T-cell (primary cell): ENCODE measurements around the gene SCN1A. TPM values are rescaled to one million over a fixed set of nuclear protein-coding genes. Genes with fewer than 3 reads are reported as not detected.
"Not testable (repeated sequence)": the region's sequence is repeated elsewhere in the genome, so short reads cannot be mapped to it uniquely, and the experiment has no call there.

ENCODE experiments used
- ATAC-seq, 4 experiments: fragments of 200-7000 bp in 3 of 4; fragments of 150-1000 bp in 1 of 4; cut with Tn5 transposase; replicated peaks in 1 of 4; 1 replicate in 3 of 4; 2 replicates in 1 of 4; pipeline ENCODE4 v1.10.0; 2021; ENCODE audit warnings: moderate library complexity in 3 of 4, mild to moderate bottlenecking in 2 of 4, moderate number of reproducible peaks in 1 of 4
- CTCF ChIA-PET, 2 donors: fragments of 300-600 bp; sonication (Branson Sonifier 250); formaldehyde crosslinking; loops; one replicate each; lab custom pipeline; 2022; ENCODE audit warnings: antibody characterized with exemption in 2 of 2; lab: Charles Lee
- POLR2A ChIA-PET, 2 donors: fragments of 300-600 bp; sonication (Branson Sonifier 250); formaldehyde crosslinking; loops; one replicate each; lab custom pipeline; 2022; ENCODE audit warnings: antibody characterized with exemption in 2 of 2; lab: Charles Lee
- DNase-seq, 35 experiments: peaks; one replicate each; pipeline versions ENCODE4 v3.0.0 to v3.0.0-alpha.2; 2013 to 2023
- H3K27ac ChIP-seq: one replicate; pipeline ENCODE4 v1.5.1; 2013; ENCODE audit warnings: low read length
- H3K27me3 ChIP-seq, 2 experiments: replicated peaks in 1 of 2; 1 replicate in 1 of 2; 2 replicates in 1 of 2; pipeline versions ENCODE4 v1.6.1 to v1.7.0; 2013; ENCODE audit warnings: low read length in 1 of 2, mixed read lengths in 1 of 2; ENCODE audit not compliant: control insufficient read depth in 2 of 2, insufficient read depth in 2 of 2; ENCODE audit errors: extremely low read depth in 1 of 2
- H3K36me3 ChIP-seq, 2 donors: 1 replicate in 1 of 2; 2 replicates in 1 of 2; pipeline versions ENCODE4 v1.6.1 to v1.7.0; 2013; ENCODE audit warnings: low read length in 1 of 2; ENCODE audit not compliant: control insufficient read depth in 2 of 2, insufficient read depth in 1 of 2; ENCODE audit errors: extremely low read depth in 1 of 2
- H3K4me1 ChIP-seq, 2 experiments: 1 replicate in 1 of 2; 2 replicates in 1 of 2; pipeline versions ENCODE4 v1.6.1 to v1.7.0; 2013; ENCODE audit warnings: low read length in 2 of 2, mixed read lengths in 1 of 2; ENCODE audit not compliant: insufficient read depth in 2 of 2, control insufficient read depth in 1 of 2; ENCODE audit errors: extremely low read depth in 1 of 2
- H3K4me3 ChIP-seq, 2 donors: 1 replicate in 1 of 2; 2 replicates in 1 of 2; pipeline versions ENCODE4 v1.5.1 to v1.7.0; 2013; ENCODE audit warnings: mild to moderate bottlenecking in 2 of 2, low read length in 1 of 2, moderate library complexity in 1 of 2; ENCODE audit not compliant: control insufficient read depth in 1 of 2; ENCODE audit errors: extremely low read depth in 1 of 2
- H3K9me3 ChIP-seq: 2 replicates; pipeline ENCODE4 v1.7.0; 2013
- H3K27ac Mint-ChIP-seq, 2 donors: one replicate each; pipeline ENCODE4 v1.8.0; 2020 to 2021; ENCODE audit warnings: mild to moderate bottlenecking in 2 of 2, mixed read lengths in 2 of 2
- H3K27me3 Mint-ChIP-seq, 2 donors: one replicate each; pipeline ENCODE4 v1.8.0; 2021 to 2022; ENCODE audit warnings: mixed read lengths in 2 of 2
- H3K36me3 Mint-ChIP-seq: one replicate; pipeline ENCODE4 v1.8.0; 2021; ENCODE audit warnings: mixed read lengths
- H3K4me1 Mint-ChIP-seq, 3 donors: one replicate each; pipeline ENCODE4 v1.8.0; 2020 to 2022; ENCODE audit warnings: mixed read lengths in 3 of 3, mild to moderate bottlenecking in 1 of 3
- H3K4me3 Mint-ChIP-seq, 3 donors: one replicate each; pipeline ENCODE4 v1.8.0; 2020 to 2022; ENCODE audit warnings: mild to moderate bottlenecking in 3 of 3, mixed read lengths in 3 of 3, moderate library complexity in 3 of 3
- H3K9me3 Mint-ChIP-seq, 3 donors: one replicate each; pipeline ENCODE4 v1.8.0; 2020 to 2022; ENCODE audit warnings: mixed read lengths in 3 of 3
- WGBS: methylation state at CpG from one replicate; pipeline ENCODE4 v1.1.5; 2013; ENCODE audit warnings: missing lambda C conversion rate; ENCODE audit not compliant: insufficient coverage; 5-methylcytosine and 5-hydroxymethylcytosine counted together
- total RNA-seq, 35 experiments: library from RNA in 6 of 35; stranded (reverse) in 6 of 35; fragments of 120-200 nt in 1 of 35; gene quantifications; one replicate each; pipeline versions ENCODE4 v1.2.1 to v1.2.4 and lab custom pipeline; 2013 to 2026

Gene SCN1A
- total RNA-seq, 5 donors from 2014 or later (not counting 1 experiment from before 2014, with no cell fraction given) = not detected

DNA sequence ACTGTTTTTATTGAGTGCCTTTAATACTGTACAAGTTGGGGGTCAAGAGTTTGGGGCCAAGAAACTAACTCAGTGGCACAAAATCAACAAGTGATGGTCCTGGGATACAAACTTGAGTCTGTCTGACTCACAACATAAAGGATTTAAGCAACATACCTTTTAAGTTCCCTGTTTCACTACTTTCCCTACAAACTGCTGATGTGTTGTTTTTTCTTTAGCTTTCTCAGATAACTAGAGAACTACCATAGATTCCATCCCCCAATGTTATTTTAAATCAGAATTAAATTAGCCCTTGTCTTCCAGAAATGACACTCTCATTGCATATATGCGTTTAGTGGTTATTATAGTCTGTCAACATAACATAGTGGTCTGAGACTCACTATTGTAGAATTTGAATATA is 116.2 kb downstream of the SCN1A start:
- H3K27me3 ChIP-seq = no peaks in the 10 kb centered on the region
- H3K27ac ChIP-seq = no peak overlapping the region
- H3K27me3 Mint-ChIP-seq = peaks cover 2 to 5% of the 10 kb centered on the region in 2 donors
- H3K9me3 ChIP-seq = no peaks in the 10 kb centered on the region
- no CpG with 5 or more reads among the region's 1 CpG for WGBS
- H3K27ac Mint-ChIP-seq = no peak overlapping the region
- H3K4me1 Mint-ChIP-seq = no peaks in the 10 kb centered on the region
- ChIA-PET POLR2A (no interaction called here), CTCF (interaction anchor here in 1 of 2 donors (0.5 kb wide), 1 partner anchor 28 kb away, joined by 3 read pairs; no protein-coding TSS in a partner anchor)
- H3K4me3 Mint-ChIP-seq = no peak overlapping the region
- no peaks in the 10 kb centered on the region for H3K36me3 ChIP-seq
- ATAC-seq (no peak), DNase-seq (no peak)
- H3K4me1 ChIP-seq = no peaks in the 10 kb centered on the region
- no peak overlapping the region for H3K4me3 ChIP-seq
- H3K9me3 Mint-ChIP-seq = no peaks in the 10 kb centered on the region
- no peaks in the 10 kb centered on the region for H3K36me3 Mint-ChIP-seq

GRCh38 chr2:166000401-166000800 is 127.4 kb downstream of the SCN1A start:
- H3K4me3 ChIP-seq = no peak overlapping the region
- ChIA-PET CTCF (no interaction called here), POLR2A (interaction anchor here in 1 of 2 donors (0.7 kb wide), 1 partner anchor 931 kb away, joined by 10 read pairs; no protein-coding TSS in a partner anchor)
- H3K4me1 ChIP-seq = no peaks in the 10 kb centered on the region
- Mint-ChIP-seq H3K27ac (no peak overlapping the region), H3K36me3 (no peaks in the 10 kb centered on the region), H3K4me1 (no peaks in the 10 kb centered on the region), H3K9me3 (no peaks in the 10 kb centered on the region), H3K4me3 (no peak overlapping the region), H3K27me3 (peaks cover 4 to 17% of the 10 kb centered on the region in 2 donors)
- H3K36me3 ChIP-seq = no peaks in the 10 kb centered on the region
- 100% methylated on average over 2 of the region's 2 CpGs for WGBS
- ATAC-seq = no peak
- DNase-seq = no peak
- no peak overlapping the region for H3K27ac ChIP-seq
- H3K9me3 ChIP-seq = no peaks in the 10 kb centered on the region
- no peaks in the 10 kb centered on the region for H3K27me3 ChIP-seq

DNA sequence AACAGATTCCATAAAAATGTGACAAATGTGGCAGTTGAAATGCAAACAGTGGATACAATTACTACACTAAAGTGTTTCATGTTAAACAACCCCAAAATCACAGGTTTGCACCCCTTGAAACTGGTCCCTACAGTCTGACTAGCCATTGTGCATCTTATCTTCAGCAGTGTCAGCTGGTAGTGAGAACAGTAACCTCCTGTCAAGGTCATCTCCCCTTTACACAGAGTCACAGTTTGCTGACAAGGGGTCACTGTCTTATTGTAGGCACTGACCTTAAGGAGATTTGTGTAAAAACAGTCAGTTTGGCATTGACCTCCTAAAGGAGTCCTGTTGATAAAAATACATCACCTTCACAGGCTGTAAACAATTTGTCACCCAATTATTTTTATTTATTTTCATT is 137.0 kb downstream of the SCN1A start:
- CTCF ChIA-PET = no interaction called here
- H3K27ac Mint-ChIP-seq = no peak overlapping the region
- no peaks in the 10 kb centered on the region for H3K4me1 ChIP-seq

GRCh38 chr2:165989851-165990250 is 138.0 kb downstream of the SCN1A start:
- Mint-ChIP-seq H3K4me1 (no peaks in the 10 kb centered on the region), H3K36me3 (no peaks in the 10 kb centered on the region), H3K9me3 (no peaks in the 10 kb centered on the region), H3K27me3 (peaks cover 15 to 20% of the 10 kb centered on the region in 2 donors), H3K4me3 (no peak overlapping the region), H3K27ac (no peak overlapping the region)
- no peak overlapping the region for H3K4me3 ChIP-seq
- H3K4me1 ChIP-seq = no peaks in the 10 kb centered on the region
- no peaks in the 10 kb centered on the region for H3K9me3 ChIP-seq
- no peaks in the 10 kb centered on the region for H3K36me3 ChIP-seq
- ATAC-seq = no peak
- DNase-seq = no peak
- ChIA-PET CTCF (no interaction called here), POLR2A (no interaction called here)
- H3K27me3 ChIP-seq = no peaks in the 10 kb centered on the region
- no CpG with 5 or more reads among the region's 1 CpG for WGBS
- no peak overlapping the region for H3K27ac ChIP-seq

More for the DNA sequence above, 137.0 kb downstream of the SCN1A start:
- Histone ChIP-seq H3K4me3 (no peak overlapping the region), H3K27me3 (no peaks in the 10 kb centered on the region), H3K9me3 (no peaks in the 10 kb centered on the region), H3K27ac (no peak overlapping the region), H3K36me3 (no peaks in the 10 kb centered on the region)
- Mint-ChIP-seq H3K36me3 (no peaks in the 10 kb centered on the region), H3K9me3 (no peaks in the 10 kb centered on the region), H3K4me1 (no peaks in the 10 kb centered on the region), H3K4me3 (no peak overlapping the region), H3K27me3 (peaks cover 7 to 22% of the 10 kb centered on the region in 2 donors)
- POLR2A ChIA-PET = no interaction called here
- no peak for DNase-seq
- no peak for ATAC-seq

GRCh38 chr2:165985120-165985519 is 142.7 kb downstream of the SCN1A start:
- DNase-seq = no peak
- Mint-ChIP-seq H3K4me1 (no peaks in the 10 kb centered on the region), H3K4me3 (no peak overlapping the region), H3K9me3 (no peaks in the 10 kb centered on the region), H3K36me3 (no peaks in the 10 kb centered on the region), H3K27me3 (peaks cover 23 to 25% of the 10 kb centered on the region in 2 donors), H3K27ac (no peak overlapping the region)
- Histone ChIP-seq H3K4me1 (no peaks in the 10 kb centered on the region), H3K27me3 (peaks cover 0 to 4% of the 10 kb centered on the region in 2 experiments), H3K4me3 (no peak overlapping the region), H3K27ac (no peak overlapping the region), H3K36me3 (no peaks in the 10 kb centered on the region), H3K9me3 (no peaks in the 10 kb centered on the region)
- ChIA-PET POLR2A (no interaction called here), CTCF (no interaction called here)
- ATAC-seq = no peak

GRCh38 chr2:165972161-165972560 is 155.7 kb downstream of the SCN1A start:
- H3K9me3 ChIP-seq, H3K27ac Mint-ChIP-seq, H3K27ac ChIP-seq, H3K4me1 Mint-ChIP-seq, H3K4me3 ChIP-seq, H3K9me3 Mint-ChIP-seq, ATAC-seq, H3K36me3 Mint-ChIP-seq, H3K4me3 Mint-ChIP-seq, H3K36me3 ChIP-seq, H3K4me1 ChIP-seq, DNase-seq, CTCF ChIA-PET, POLR2A ChIA-PET: not testable (repeated sequence)
- peaks cover 0 to 19% of the 10 kb centered on the region in 2 experiments for H3K27me3 ChIP-seq
- peaks cover 33 to 36% of the 10 kb centered on the region in 2 donors for H3K27me3 Mint-ChIP-seq

DNA sequence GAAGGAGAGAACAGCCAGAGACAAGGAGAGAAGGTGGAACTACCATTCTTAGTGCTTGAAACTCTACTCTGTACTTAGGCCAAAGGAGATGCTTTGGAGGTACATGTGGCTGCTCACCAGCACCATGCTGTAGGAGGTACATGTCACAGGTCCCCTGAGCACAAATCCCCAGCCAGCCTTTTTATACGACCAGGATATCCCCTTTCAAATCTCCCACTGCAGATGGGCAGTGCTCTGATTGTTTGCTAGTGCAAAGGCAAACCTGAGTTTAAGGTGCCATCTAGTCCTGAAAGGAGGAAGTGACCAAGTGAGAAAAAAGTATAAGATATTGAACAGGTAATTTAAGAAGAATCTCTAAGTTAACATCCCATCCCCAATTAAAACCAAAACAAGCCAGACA is 157.2 kb downstream of the SCN1A start:
- peaks cover 35 to 37% of the 10 kb centered on the region in 2 donors for H3K27me3 Mint-ChIP-seq
- no peaks in the 10 kb centered on the region for H3K9me3 ChIP-seq
- CTCF ChIA-PET = no interaction called here

More for the DNA sequence above, 157.2 kb downstream of the SCN1A start:
- WGBS = no CpG with 5 or more reads among the region's 1 CpG
- Histone ChIP-seq H3K27ac (no peak overlapping the region), H3K27me3 (peaks cover 0 to 19% of the 10 kb centered on the region in 2 experiments), H3K4me1 (no peaks in the 10 kb centered on the region), H3K4me3 (no peak overlapping the region), H3K36me3 (no peaks in the 10 kb centered on the region)
- ATAC-seq (no peak), DNase-seq (no peak)
- Mint-ChIP-seq H3K27ac (no peak overlapping the region), H3K4me3 (no peak overlapping the region), H3K36me3 (peaks cover 4% of the 10 kb centered on the region), H3K9me3 (no peaks in the 10 kb centered on the region), H3K4me1 (no peaks in the 10 kb centered on the region)
- POLR2A ChIA-PET = no interaction called here
